GM13976 (cell line): ENCODE results near the gene GLIS1.

Experiments used
- DNase-seq: peaks from one replicate; pipeline ENCODE4 v3.0.0; 2012; ENCODE audit warnings: low spot score
- in situ Hi-C: fragments of 300-500 bp; cut with MboI; formaldehyde crosslinking; loops from one replicate; pipeline ENCODE4 v1.12.0; 2022; ENCODE audit warnings: low sequenced_read_pairs, mixed read lengths, inconsistent platforms; ENCODE audit not compliant: unreplicated experiment
- TF ChIP-seq, protein P1 (sequence below): IDR thresholded peaks from 2 replicates; pipeline ENCODE4 v1.5.1; 2012; ENCODE audit warnings: borderline replicate concordance, mild to moderate bottlenecking; ENCODE audit not compliant: insufficient read depth; ENCODE audit errors: extremely low read depth, missing control alignments, control extremely low read depth

The GLIS1 gene

GRCh38 chr1:53737648-53738204, 1.2 kb downstream of the GLIS1 start:
- peak; percentile 41 for DNase-seq
- TF ChIP-seq, protein P1, sequence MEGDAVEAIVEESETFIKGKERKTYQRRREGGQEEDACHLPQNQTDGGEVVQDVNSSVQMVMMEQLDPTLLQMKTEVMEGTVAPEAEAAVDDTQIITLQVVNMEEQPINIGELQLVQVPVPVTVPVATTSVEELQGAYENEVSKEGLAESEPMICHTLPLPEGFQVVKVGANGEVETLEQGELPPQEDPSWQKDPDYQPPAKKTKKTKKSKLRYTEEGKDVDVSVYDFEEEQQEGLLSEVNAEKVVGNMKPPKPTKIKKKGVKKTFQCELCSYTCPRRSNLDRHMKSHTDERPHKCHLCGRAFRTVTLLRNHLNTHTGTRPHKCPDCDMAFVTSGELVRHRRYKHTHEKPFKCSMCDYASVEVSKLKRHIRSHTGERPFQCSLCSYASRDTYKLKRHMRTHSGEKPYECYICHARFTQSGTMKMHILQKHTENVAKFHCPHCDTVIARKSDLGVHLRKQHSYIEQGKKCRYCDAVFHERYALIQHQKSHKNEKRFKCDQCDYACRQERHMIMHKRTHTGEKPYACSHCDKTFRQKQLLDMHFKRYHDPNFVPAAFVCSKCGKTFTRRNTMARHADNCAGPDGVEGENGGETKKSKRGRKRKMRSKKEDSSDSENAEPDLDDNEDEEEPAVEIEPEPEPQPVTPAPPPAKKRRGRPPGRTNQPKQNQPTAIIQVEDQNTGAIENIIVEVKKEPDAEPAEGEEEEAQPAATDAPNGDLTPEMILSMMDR, result no peak
- in situ Hi-C loops, result no loop called here

GRCh38 chr1:53736290-53736689, 2.7 kb downstream of the GLIS1 start:
- TF ChIP-seq, protein P1, result no peak
- DNase-seq, result no peak
- in situ Hi-C loops, result no loop called here

GRCh38 chr1:53735681-53736080, 3.3 kb downstream of the GLIS1 start:
- no peak for DNase-seq
- in situ Hi-C loops, result no loop called here
- TF ChIP-seq, protein P1, result no peak

DNA sequence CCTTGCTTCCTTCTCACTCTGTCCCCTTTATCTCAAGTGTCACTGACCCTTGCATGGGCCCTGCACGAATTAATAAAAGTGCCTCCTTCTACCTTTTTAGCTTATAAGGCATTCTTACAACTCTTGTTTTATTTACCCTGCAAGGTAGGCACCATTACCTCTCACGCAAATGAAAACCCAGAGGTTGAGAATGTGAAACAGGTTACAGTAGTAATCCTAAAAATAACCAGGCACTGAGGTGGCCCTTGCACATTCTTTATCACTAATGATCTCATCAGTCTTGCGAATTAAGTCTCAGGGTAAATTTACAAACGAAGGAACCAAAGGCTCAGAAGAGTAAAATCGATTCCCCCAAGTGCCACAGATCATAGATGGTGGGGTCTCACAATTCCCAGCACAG, 3.7 kb downstream of the GLIS1 start:
- no peak for DNase-seq
- TF ChIP-seq, protein P1, result no peak
- in situ Hi-C loops, result no loop called here

DNA sequence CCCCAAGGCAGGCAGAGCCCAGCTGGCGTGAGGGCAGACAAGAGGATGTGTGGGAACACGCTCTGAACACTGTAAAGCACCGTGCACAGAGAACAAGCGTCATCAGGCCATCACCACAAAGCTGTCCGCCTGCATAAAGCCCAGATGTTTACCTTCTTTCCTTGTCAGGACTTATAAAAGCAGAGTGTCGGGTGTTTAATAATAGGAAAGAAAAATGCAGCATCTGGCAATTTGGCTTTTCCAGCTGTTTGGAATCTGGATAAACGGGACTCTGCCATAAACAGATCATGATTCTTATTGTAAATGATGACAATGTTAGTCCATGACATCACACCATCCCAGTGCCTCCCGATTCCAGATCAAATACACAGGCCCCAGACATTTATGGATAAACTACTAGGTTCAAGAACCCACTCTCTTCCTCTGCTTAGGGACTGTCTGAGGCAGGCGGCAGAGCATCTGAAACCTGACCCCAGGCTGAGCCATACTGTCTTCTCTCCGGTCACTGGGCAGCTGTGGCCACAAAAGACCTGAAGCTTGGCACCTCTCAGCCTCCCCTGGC, 4.2 kb downstream of the GLIS1 start:
- in situ Hi-C loops, result no loop called here
- no peak for DNase-seq
- TF ChIP-seq, protein P1, result no peak

GRCh38 chr1:53733975-53734649, 4.9 kb downstream of the GLIS1 start:
- TF ChIP-seq, protein P1, result no peak
- in situ Hi-C loops, result no loop called here
- DNase-seq, result no peak
